Right lobe of liver (tissue), 4 donors: ENCODE measurements around the gene SGCD.

Experiments used
- POLR2A ChIP-seq: fragments of 450-650 bp; IDR thresholded peaks from one replicate; pipeline ENCODE4 v1.6.1; 2017; ENCODE audit warnings: antibody characterized with exemption, mild to moderate bottlenecking
- TF ChIP-seq, protein P1 (sequence below), 4 donors: fragments of 200-600 bp in 3 of 4; fragments of 450-650 bp in 1 of 4; IDR thresholded peaks; one replicate each; pipeline versions ENCODE4 v1.5.1 to v1.8.0; 2016 to 2022; ENCODE audit warnings: antibody characterized with exemption in 4 of 4, mild to moderate bottlenecking in 2 of 4
- donor health status: DM: no; HTN: no; CAD: no.
- donor health status: DM: no; HTN: no; CAD: no.
- donor health status: DM: no; HTN: yes; CAD: no.

- TF ChIP-seq, protein P1, sequence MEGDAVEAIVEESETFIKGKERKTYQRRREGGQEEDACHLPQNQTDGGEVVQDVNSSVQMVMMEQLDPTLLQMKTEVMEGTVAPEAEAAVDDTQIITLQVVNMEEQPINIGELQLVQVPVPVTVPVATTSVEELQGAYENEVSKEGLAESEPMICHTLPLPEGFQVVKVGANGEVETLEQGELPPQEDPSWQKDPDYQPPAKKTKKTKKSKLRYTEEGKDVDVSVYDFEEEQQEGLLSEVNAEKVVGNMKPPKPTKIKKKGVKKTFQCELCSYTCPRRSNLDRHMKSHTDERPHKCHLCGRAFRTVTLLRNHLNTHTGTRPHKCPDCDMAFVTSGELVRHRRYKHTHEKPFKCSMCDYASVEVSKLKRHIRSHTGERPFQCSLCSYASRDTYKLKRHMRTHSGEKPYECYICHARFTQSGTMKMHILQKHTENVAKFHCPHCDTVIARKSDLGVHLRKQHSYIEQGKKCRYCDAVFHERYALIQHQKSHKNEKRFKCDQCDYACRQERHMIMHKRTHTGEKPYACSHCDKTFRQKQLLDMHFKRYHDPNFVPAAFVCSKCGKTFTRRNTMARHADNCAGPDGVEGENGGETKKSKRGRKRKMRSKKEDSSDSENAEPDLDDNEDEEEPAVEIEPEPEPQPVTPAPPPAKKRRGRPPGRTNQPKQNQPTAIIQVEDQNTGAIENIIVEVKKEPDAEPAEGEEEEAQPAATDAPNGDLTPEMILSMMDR (IDR thresholded peaks at IDR 0.05): no peak
- TF ChIP-seq POLR2A: no peak
Observed at GRCh38 chr5:156434471-156434870, 107.5 kb downstream of the SGCD start.
